Hepatocyte (in vitro differentiated cells): ENCODE results near the gene ERVW-1. TPM values are rescaled to one million over a fixed set of nuclear protein-coding genes. Genes with fewer than 3 reads are reported as not detected.

Experiments used
- DNase-seq: peaks from one replicate; pipeline ENCODE4 v3.0.0-alpha.2; 2016; ENCODE audit warnings: low spot score
- H2AFZ ChIP-seq: fragments of 200-600 bp; sonication (generic); 2 replicates; pipeline ENCODE4 v1.6.0; 2016; ENCODE audit warnings: antibody characterized with exemption, mild to moderate bottlenecking
- H3K27ac ChIP-seq: fragments of 200-600 bp; sonication (generic); 2 replicates; pipeline ENCODE4 v1.5.1; 2016; ENCODE audit warnings: mild to moderate bottlenecking
- H3K27me3 ChIP-seq: fragments of 200-600 bp; sonication (generic); 2 replicates; pipeline ENCODE4 v1.6.1; 2016
- H3K36me3 ChIP-seq: fragments of 200-600 bp; sonication (generic); replicated peaks from 2 replicates; pipeline ENCODE4 v1.5.1; 2016; ENCODE audit warnings: low read depth; ENCODE audit not compliant: insufficient read depth
- H3K4me1 ChIP-seq: fragments of 200-600 bp; sonication (generic); 2 replicates; pipeline ENCODE4 v1.5.1; 2016; ENCODE audit warnings: mild to moderate bottlenecking, moderate library complexity; ENCODE audit not compliant: insufficient read depth
- H3K4me2 ChIP-seq: fragments of 200-600 bp; sonication (generic); 2 replicates; pipeline ENCODE4 v1.6.0; 2016
- H3K4me3 ChIP-seq: fragments of 200-600 bp; sonication (generic); 2 replicates; pipeline ENCODE4 v1.5.1; 2016; ENCODE audit warnings: mild to moderate bottlenecking
- H3K79me2 ChIP-seq: fragments of 200-600 bp; sonication (generic); 2 replicates; pipeline ENCODE4 v1.6.0; 2017; ENCODE audit warnings: mild to moderate bottlenecking
- H3K9me2 ChIP-seq: fragments of 200-600 bp; sonication (generic); replicated peaks from 2 replicates; pipeline ENCODE4 v1.6.0; 2017; ENCODE audit warnings: mild to moderate bottlenecking; ENCODE audit not compliant: insufficient read depth
- H3K9me3 ChIP-seq: fragments of 200-600 bp; sonication (generic); 2 replicates; pipeline ENCODE4 v1.5.1; 2016; ENCODE audit warnings: low read depth, mild to moderate bottlenecking
- H4K20me1 ChIP-seq: fragments of 200-600 bp; sonication (generic); 2 replicates; pipeline ENCODE4 v1.6.0; 2016; ENCODE audit warnings: mild to moderate bottlenecking; ENCODE audit not compliant: insufficient read depth, poor library complexity, severe bottlenecking
- EZH2 ChIP-seq: fragments of 200-600 bp; sonication (generic); IDR thresholded peaks from 2 replicates; pipeline ENCODE4 v1.6.1; 2016; ENCODE audit warnings: antibody characterized with exemption, mild to moderate bottlenecking, borderline replicate concordance
- EZH2phosphoT487 ChIP-seq: fragments of 200-600 bp; sonication (generic); IDR thresholded peaks from one replicate; pipeline ENCODE4 v1.6.1; 2018; ENCODE audit warnings: antibody characterized with exemption, mild to moderate bottlenecking, low read depth, moderate library complexity; ENCODE audit not compliant: unreplicated experiment, severe bottlenecking
- WGBS: methylation state at CpG from one replicate; pipeline ENCODE4 v1.1.6; 2016; ENCODE audit warnings: low lambda C conversion rate; ENCODE audit errors: missing lambda C conversion rate; 5-methylcytosine and 5-hydroxymethylcytosine counted together
- polyA plus RNA-seq: library from polyadenylated mRNA; unstranded; fragments of >200 nt; fragmentation: Nextera tagmentation; extraction: Ambion mirVana; gene quantifications from 2 replicates; pipeline ENCODE4 v1.2.1, GENCODE V29; 2016
- total RNA-seq: library from RNA; depleted of rRNA; stranded (reverse); fragments of >200 nt; gene quantifications from 2 replicates; pipeline ENCODE4 v1.2.3, GENCODE V29; 2014
- TF ChIP-seq, protein P1 (sequence below): fragments of 200-600 bp; sonication (generic); IDR thresholded peaks from 2 replicates; pipeline ENCODE4 v1.5.1; 2016; ENCODE audit warnings: antibody characterized with exemption, mild to moderate bottlenecking; ENCODE audit not compliant: poor library complexity

ERVW-1 gene
- total and polyA plus RNA-seq, 2 experiments from 2014 or later = 0.23 to 0.37 TPM

DNA sequence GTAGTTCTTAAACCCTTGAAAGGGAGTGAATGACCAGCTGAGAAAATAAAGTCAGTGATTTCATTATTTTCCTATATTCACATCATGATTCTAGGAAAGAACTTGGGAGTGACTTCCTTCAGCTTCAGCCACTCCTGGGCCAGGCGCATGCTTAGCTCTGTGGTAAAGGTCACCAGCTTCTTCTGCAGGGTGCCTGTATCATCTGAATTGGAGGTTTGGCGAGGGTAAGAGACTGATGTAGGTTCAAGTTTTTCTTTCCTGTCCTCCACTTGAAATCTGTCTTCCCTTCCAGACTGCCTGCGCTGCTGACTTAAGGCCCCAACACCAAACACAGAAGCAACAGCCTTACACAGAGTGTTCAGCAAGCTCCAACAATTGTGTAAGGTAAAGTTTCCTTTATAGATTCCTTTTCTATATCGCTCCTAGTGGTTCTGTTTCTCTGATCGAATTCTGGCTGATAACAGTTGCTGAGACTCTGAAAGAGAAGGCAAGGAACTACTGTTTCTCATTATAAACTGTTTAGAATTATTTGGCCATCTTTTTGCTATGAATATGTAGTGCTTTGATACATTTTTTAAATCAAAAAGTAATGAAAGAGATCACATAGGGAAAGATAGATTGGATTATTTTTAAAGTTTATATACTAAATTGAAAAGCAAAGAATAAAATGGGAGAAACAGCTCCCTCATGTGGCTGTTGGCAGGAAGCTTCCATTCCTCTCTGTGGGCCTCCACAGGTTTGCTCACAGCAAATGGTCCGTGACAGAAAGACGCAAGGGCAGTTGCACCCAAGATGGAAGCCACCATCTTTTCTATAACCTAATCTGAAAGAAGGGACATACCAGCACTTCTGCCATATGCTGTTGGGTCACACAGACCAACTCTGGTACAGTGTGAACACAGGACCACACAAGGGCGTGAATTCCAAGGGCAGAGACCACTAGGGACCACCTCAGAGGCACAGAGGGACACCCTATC, 16.4 kb downstream of the ERVW-1 start:
- Histone ChIP-seq H3K79me2 (no peaks in the 10 kb centered on the region), H3K4me1 (no peaks in the 10 kb centered on the region), H3K4me3 (no peak overlapping the region), H3K27me3 (no peaks in the 10 kb centered on the region), H3K27ac (peak overlapping the region; percentile 5), H3K9me3 (no peaks in the 10 kb centered on the region), H3K9me2 (no peaks in the 10 kb centered on the region), H2AFZ (peak overlapping the region; percentile 17), H3K36me3 (peaks cover 4% of the 10 kb centered on the region), H3K4me2 (no peak overlapping the region), H4K20me1 (no peaks in the 10 kb centered on the region)
- TF ChIP-seq EZH2phosphoT487 = no peak
- TF ChIP-seq, protein P1, sequence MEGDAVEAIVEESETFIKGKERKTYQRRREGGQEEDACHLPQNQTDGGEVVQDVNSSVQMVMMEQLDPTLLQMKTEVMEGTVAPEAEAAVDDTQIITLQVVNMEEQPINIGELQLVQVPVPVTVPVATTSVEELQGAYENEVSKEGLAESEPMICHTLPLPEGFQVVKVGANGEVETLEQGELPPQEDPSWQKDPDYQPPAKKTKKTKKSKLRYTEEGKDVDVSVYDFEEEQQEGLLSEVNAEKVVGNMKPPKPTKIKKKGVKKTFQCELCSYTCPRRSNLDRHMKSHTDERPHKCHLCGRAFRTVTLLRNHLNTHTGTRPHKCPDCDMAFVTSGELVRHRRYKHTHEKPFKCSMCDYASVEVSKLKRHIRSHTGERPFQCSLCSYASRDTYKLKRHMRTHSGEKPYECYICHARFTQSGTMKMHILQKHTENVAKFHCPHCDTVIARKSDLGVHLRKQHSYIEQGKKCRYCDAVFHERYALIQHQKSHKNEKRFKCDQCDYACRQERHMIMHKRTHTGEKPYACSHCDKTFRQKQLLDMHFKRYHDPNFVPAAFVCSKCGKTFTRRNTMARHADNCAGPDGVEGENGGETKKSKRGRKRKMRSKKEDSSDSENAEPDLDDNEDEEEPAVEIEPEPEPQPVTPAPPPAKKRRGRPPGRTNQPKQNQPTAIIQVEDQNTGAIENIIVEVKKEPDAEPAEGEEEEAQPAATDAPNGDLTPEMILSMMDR = peak; percentile 84
- DNase-seq = peak; percentile 63
- WGBS = 68% methylated on average over 8 of the region's 8 CpGs

DNA sequence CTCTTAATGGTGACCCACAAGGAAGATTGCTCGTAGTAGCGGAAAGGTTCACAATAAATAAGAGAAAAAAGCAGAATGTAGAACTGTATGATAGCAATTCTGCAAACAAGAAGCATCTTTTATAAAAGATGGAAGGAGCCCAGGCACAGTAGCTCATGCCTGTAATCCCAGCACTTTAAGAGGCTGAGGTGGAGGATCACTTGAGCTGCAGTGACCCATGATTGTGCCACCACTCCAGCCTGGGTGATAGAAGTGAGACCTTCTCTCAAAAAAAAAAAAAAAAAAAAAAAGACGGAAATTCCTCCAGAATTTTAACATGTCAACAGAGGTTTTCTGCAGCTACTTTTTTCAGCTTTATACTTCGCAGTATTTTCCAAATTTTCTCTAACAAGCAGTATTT, 17.2 kb downstream of the ERVW-1 start:
- H3K36me3 ChIP-seq = peaks cover 4% of the 10 kb centered on the region
- H3K27ac ChIP-seq = no peak overlapping the region
- H3K27me3 ChIP-seq = no peaks in the 10 kb centered on the region
- WGBS = 92% methylated on average over 4 of the region's 4 CpGs
- H3K9me2 ChIP-seq = no peaks in the 10 kb centered on the region
- TF ChIP-seq EZH2 (no peak), EZH2phosphoT487 (no peak)
- DNase-seq = no peak
- H3K9me3 ChIP-seq = no peaks in the 10 kb centered on the region
- no peaks in the 10 kb centered on the region for H3K79me2 ChIP-seq
- H3K4me2 ChIP-seq = no peak overlapping the region
- H4K20me1 ChIP-seq = no peaks in the 10 kb centered on the region
- no peak overlapping the region for H3K4me3 ChIP-seq
- H3K4me1 ChIP-seq = no peaks in the 10 kb centered on the region
- no peak overlapping the region for H2AFZ ChIP-seq

DNA sequence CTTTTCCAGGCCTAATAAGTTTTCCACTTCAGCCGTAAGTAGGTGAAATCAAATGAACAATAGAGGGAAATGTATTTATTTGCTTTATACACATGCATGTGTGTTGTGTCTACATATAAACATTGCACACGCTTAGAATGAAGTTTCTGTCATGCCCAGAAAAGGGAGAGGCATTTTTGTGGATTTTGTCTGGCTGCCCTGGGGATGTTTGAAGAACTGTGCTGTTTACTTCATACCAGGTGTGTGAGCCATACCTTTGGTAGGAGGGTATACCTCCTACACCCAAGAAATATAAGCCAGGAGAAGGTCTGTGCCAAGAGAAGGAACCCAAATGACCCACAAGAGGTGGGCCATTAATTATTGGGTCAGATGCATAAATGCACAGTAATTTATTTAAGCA, 17.6 kb downstream of the ERVW-1 start:
- TF ChIP-seq, protein P1 = no peak
- TF ChIP-seq EZH2phosphoT487 (no peak), EZH2 (no peak)
- H3K4me2 ChIP-seq = no peak overlapping the region

DNA sequence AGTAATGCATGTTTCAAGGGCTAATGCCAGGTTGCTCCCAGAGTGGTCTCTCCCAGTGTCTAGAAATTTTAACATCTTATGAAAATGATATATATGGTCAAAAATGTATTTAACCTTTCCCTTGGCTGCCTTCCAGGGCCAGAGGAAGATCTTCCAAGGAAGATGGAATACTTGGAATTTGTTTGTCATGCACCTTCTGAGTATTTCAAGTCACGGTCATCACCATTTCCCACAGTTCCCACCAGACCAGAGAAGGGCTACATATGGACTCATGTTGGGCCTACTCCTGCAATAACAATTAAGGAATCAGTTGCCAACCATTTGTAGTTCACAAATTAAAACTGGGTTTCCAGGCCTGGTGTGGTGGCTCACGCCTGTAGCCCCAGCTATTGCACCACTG, 21.5 kb downstream of the ERVW-1 start:
- Histone ChIP-seq H3K27me3 (no peaks in the 10 kb centered on the region), H2AFZ (no peak overlapping the region), H3K27ac (no peak overlapping the region), H3K36me3 (peaks cover 4% of the 10 kb centered on the region), H3K4me2 (no peak overlapping the region), H3K4me1 (no peaks in the 10 kb centered on the region), H4K20me1 (no peaks in the 10 kb centered on the region), H3K4me3 (no peak overlapping the region), H3K9me2 (no peaks in the 10 kb centered on the region), H3K79me2 (peaks cover 7% of the 10 kb centered on the region), H3K9me3 (no peaks in the 10 kb centered on the region)
- no peak for DNase-seq
- TF ChIP-seq EZH2phosphoT487 (no peak), EZH2 (no peak)
- TF ChIP-seq, protein P1 = no peak
- WGBS = 98% methylated on average over 2 of the region's 2 CpGs

More for the DNA sequence above, 17.6 kb downstream of the ERVW-1 start:
- no peak overlapping the region for H3K27ac ChIP-seq
- no peak overlapping the region for H3K4me3 ChIP-seq
- no peak overlapping the region for H2AFZ ChIP-seq
- no peak for DNase-seq
- H3K79me2 ChIP-seq = no peaks in the 10 kb centered on the region
- no peaks in the 10 kb centered on the region for H3K9me2 ChIP-seq
- 72% methylated on average over 2 of the region's 2 CpGs for WGBS
- H4K20me1 ChIP-seq = no peaks in the 10 kb centered on the region
- H3K27me3 ChIP-seq = no peaks in the 10 kb centered on the region
- no peaks in the 10 kb centered on the region for H3K9me3 ChIP-seq
- peaks cover 4% of the 10 kb centered on the region for H3K36me3 ChIP-seq
- H3K4me1 ChIP-seq = no peaks in the 10 kb centered on the region
